ENCODE measurements around the gene MB21D2.
"Not testable (repeated sequence)": the region's sequence is repeated elsewhere in the genome, so short reads cannot be mapped to it uniquely, and the experiment has no call there.

The MB21D2 gene

GRCh38 chr3:192917404-192918274 lies at the start of gene MB21D2:
Gene MB21D2 (minus strand): TSS chr3:192917856. CDS start chr3:192917840, 16 bp downstream.
- DNase-seq, result peak; percentile 73

GRCh38 chr3:192964959-192965719 lies 47.5 kb upstream of the MB21D2 start:
- not testable (repeated sequence) for DNase-seq

GRCh38 chr3:192959773-192960172 lies 42.1 kb upstream of the MB21D2 start:
- DNase-seq, result no peak

GRCh38 chr3:192958219-192958872 lies 40.7 kb upstream of the MB21D2 start:
- no peak for DNase-seq

GRCh38 chr3:192957441-192958021 lies 39.9 kb upstream of the MB21D2 start:
- DNase-seq, result no peak

- DNase-seq, result no peak
These were observed 36.3 kb upstream of the MB21D2 start for GRCh38 chr3:192953926-192954325.

- no peak for DNase-seq
These were observed 29.8 kb upstream of the MB21D2 start for GRCh38 chr3:192947421-192947820.

- no peak for DNase-seq
These were observed 25.7 kb upstream of the MB21D2 start for GRCh38 chr3:192943393-192943792.

- no peak for DNase-seq
These were observed 25.0 kb upstream of the MB21D2 start for GRCh38 chr3:192942625-192943024.

GRCh38 chr3:192940129-192940528 lies 22.5 kb upstream of the MB21D2 start:
- DNase-seq, result no peak

- DNase-seq, result no peak
These were observed 17.8 kb upstream of the MB21D2 start for GRCh38 chr3:192935441-192935840.

- DNase-seq, result no peak
These were observed 16.3 kb upstream of the MB21D2 start for GRCh38 chr3:192933779-192934460.

- DNase-seq, result no peak
These were observed 15.6 kb upstream of the MB21D2 start for GRCh38 chr3:192933259-192933658.

- no peak for DNase-seq
These were observed 14.2 kb upstream of the MB21D2 start for GRCh38 chr3:192931825-192932224.

- DNase-seq, result no peak
These were observed 12.9 kb upstream of the MB21D2 start for GRCh38 chr3:192930577-192930976.

GRCh38 chr3:192929755-192930547 lies 12.3 kb upstream of the MB21D2 start:
- no peak for DNase-seq

GRCh38 chr3:192929146-192929545 lies 11.5 kb upstream of the MB21D2 start:
- DNase-seq, result peak; percentile 87

- DNase-seq, result peak; percentile 87
These were observed 11.1 kb upstream of the MB21D2 start for GRCh38 chr3:192928720-192929119.

GRCh38 chr3:192928016-192928415 lies 10.4 kb upstream of the MB21D2 start:
- DNase-seq, result no peak

GRCh38 chr3:192927016-192927415 lies 9.4 kb upstream of the MB21D2 start:
- DNase-seq, result no peak

- DNase-seq, result no peak
These were observed 6.1 kb upstream of the MB21D2 start for GRCh38 chr3:192923731-192924130.

- DNase-seq, result no peak
These were observed 4.1 kb upstream of the MB21D2 start for GRCh38 chr3:192921793-192922192.
